GM06990 (cell line): ENCODE data around the gene MYCL.
"Not testable (repeated sequence)": the region's sequence is repeated elsewhere in the genome, so short reads cannot be mapped to it uniquely, and the experiment has no call there.

Experiments used
- DNase-seq: peaks from one replicate; pipeline ENCODE4 v3.0.0-alpha.2; 2011; ENCODE audit not compliant: insufficient read length; ENCODE audit errors: extremely low read depth
- H3K27me3 ChIP-seq: replicated peaks from 2 replicates; pipeline ENCODE4 v1.6.0; 2011; ENCODE audit warnings: low read length; ENCODE audit not compliant: control insufficient read depth, insufficient read depth
- H3K36me3 ChIP-seq: 2 replicates; pipeline ENCODE4 v1.5.1; 2011; ENCODE audit warnings: low read length; ENCODE audit not compliant: control insufficient read depth, insufficient read depth
- H3K4me3 ChIP-seq: replicated peaks from 2 replicates; pipeline ENCODE4 v1.5.1; 2011; ENCODE audit warnings: low read depth, mild to moderate bottlenecking, control low read depth, low read length
- TF ChIP-seq, protein P1 (sequence below): IDR thresholded peaks from 2 replicates; pipeline ENCODE4 v1.5.1; 2011; ENCODE audit warnings: low read length, control low read depth, mild to moderate bottlenecking, inconsistent platforms; ENCODE audit not compliant: insufficient read depth, poor library complexity, severe bottlenecking

The MYCL gene

GRCh38 chr1:39877231-39877778 lies 24.4 kb downstream of the MYCL start:
- DNase-seq: no peak
- TF ChIP-seq, protein P1, sequence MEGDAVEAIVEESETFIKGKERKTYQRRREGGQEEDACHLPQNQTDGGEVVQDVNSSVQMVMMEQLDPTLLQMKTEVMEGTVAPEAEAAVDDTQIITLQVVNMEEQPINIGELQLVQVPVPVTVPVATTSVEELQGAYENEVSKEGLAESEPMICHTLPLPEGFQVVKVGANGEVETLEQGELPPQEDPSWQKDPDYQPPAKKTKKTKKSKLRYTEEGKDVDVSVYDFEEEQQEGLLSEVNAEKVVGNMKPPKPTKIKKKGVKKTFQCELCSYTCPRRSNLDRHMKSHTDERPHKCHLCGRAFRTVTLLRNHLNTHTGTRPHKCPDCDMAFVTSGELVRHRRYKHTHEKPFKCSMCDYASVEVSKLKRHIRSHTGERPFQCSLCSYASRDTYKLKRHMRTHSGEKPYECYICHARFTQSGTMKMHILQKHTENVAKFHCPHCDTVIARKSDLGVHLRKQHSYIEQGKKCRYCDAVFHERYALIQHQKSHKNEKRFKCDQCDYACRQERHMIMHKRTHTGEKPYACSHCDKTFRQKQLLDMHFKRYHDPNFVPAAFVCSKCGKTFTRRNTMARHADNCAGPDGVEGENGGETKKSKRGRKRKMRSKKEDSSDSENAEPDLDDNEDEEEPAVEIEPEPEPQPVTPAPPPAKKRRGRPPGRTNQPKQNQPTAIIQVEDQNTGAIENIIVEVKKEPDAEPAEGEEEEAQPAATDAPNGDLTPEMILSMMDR: no peak
- no peaks in the 10 kb centered on the region for H3K27me3 ChIP-seq
- H3K4me3 ChIP-seq: no peak overlapping the region
- no peaks in the 10 kb centered on the region for H3K36me3 ChIP-seq

GRCh38 chr1:39876144-39876543 lies 25.6 kb downstream of the MYCL start:
- H3K27me3 ChIP-seq: no peaks in the 10 kb centered on the region
- H3K36me3 ChIP-seq: no peaks in the 10 kb centered on the region
- DNase-seq: no peak
- H3K4me3 ChIP-seq: no peak overlapping the region
- TF ChIP-seq, protein P1: no peak

DNA sequence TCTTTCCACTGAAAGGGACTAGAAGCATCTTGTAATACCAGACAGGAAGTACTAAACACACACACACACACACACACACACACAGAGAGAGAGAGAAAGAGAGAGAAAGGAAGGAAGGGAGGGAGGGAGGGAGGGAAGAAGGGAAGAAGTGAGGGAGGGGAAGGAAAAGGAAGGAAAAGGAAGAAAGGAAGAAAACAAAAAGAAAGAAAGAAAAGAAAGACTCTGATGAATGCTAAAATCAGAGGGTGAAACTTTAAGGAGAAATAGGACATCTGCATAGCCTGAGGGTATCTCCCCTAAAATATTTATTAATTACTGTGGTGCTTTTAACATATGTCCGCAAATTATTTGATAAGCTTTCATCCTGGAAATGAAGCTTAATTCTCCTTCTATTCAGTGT lies 29.0 kb downstream of the MYCL start:
- Histone ChIP-seq H3K36me3 (no peaks in the 10 kb centered on the region), H3K4me3 (no peak overlapping the region), H3K27me3 (no peaks in the 10 kb centered on the region)
- TF ChIP-seq, protein P1: no peak
- no peak for DNase-seq

- TF ChIP-seq, protein P1: no peak
- DNase-seq: no peak
- Histone ChIP-seq H3K27me3 (no peaks in the 10 kb centered on the region), H3K36me3 (no peaks in the 10 kb centered on the region), H3K4me3 (no peak overlapping the region)
Observed at GRCh38 chr1:39871796-39872195, 29.9 kb downstream of the MYCL start.

GRCh38 chr1:39871043-39871442 lies 30.7 kb downstream of the MYCL start:
- DNase-seq, H3K4me3 ChIP-seq, H3K27me3 ChIP-seq, H3K36me3 ChIP-seq: not testable (repeated sequence)

DNA sequence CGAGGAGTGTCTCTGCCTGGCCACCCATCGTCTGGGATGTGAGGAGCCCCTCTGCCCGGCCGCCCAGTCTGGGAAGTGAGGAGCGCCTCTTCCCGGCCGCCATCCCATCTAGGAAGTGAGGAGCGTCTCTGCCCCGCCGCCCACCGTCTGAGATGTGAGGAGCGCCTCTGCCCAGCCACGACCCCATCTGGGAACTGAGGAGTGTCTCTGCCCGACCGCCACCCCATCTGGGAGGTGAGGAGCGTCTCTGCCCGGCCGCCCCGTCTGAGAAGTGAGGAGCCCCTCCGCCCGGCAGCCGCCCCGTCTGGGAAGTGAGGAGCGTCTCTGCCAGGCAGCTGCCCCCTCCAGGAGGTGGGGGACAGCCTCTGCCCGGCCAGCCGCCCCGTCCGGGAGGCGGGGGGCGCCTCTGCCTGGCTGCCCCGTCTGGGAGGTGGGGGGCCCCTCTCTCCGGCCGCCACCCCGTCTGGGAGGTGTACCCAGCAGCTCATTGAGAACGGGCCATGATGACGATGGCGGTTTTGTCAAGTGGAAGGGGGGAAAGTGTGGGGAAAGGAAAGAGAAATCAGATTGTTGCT lies 32.1 kb downstream of the MYCL start:
- not testable (repeated sequence) for H3K36me3 ChIP-seq, DNase-seq, H3K27me3 ChIP-seq, H3K4me3 ChIP-seq

- Histone ChIP-seq H3K27me3 (no peaks in the 10 kb centered on the region), H3K4me3 (no peak overlapping the region), H3K36me3 (no peaks in the 10 kb centered on the region; the same call in 1 of the 2 replicates)
- TF ChIP-seq, protein P1: no peak
- no peak for DNase-seq
Observed at GRCh38 chr1:39866767-39867166, 35.0 kb downstream of the MYCL start.
